Measurements from ENCODE around the gene CSTB.

GRCh38 chr21:43812957-43813655 is 37.0 kb upstream of the CSTB start:
- TF ChIP-seq, protein P1, sequence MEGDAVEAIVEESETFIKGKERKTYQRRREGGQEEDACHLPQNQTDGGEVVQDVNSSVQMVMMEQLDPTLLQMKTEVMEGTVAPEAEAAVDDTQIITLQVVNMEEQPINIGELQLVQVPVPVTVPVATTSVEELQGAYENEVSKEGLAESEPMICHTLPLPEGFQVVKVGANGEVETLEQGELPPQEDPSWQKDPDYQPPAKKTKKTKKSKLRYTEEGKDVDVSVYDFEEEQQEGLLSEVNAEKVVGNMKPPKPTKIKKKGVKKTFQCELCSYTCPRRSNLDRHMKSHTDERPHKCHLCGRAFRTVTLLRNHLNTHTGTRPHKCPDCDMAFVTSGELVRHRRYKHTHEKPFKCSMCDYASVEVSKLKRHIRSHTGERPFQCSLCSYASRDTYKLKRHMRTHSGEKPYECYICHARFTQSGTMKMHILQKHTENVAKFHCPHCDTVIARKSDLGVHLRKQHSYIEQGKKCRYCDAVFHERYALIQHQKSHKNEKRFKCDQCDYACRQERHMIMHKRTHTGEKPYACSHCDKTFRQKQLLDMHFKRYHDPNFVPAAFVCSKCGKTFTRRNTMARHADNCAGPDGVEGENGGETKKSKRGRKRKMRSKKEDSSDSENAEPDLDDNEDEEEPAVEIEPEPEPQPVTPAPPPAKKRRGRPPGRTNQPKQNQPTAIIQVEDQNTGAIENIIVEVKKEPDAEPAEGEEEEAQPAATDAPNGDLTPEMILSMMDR (IDR thresholded peaks at IDR 0.05; ENCODE audit: low read depth, low read length, missing input control), result no peak
- TF ChIP-seq GABPA (IDR thresholded peaks at IDR 0.05 in 1 of 2, conservative IDR thresholded peaks at IDR 0.05 in 1 of 2) (no peak), EGR1 (IDR thresholded peaks at IDR 0.05; ENCODE audit: low read depth in 2 of 2) (no peak), MAX (IDR thresholded peaks at IDR 0.05) (no peak), SP1 (IDR thresholded peaks at IDR 0.05) (no peak), TAF1 (conservative IDR thresholded peaks at IDR 0.05) (no peak)
